GM18526 (cell line): ENCODE results near the gene DNASE1L3.

Source experiments
- POLR2A ChIP-seq: IDR thresholded peaks from 3 replicates; pipeline ENCODE4 v1.6.1; 2011; ENCODE audit not compliant: insufficient read length; ENCODE audit errors: extremely low read depth

The DNASE1L3 gene

DNA sequence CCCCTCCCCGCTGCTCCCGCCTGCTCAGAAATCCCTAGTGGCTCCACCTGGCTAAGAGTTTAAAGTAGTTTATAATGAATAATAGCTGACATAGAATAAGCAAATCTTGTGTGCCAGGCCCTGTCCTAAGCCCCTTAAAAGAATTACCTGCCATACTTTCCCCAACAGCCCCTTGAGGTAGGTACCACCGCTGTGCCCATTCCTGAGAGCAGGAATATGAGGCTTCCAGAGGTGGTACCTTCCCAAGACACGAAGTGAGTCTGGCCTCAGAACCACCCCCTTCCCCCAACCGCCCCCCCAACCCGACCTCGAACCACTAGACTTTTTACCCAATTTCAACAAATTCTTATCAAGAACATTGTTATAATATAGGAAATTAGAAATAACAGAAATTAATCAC lies 28.1 kb upstream of the DNASE1L3 start:
- no peak for TF ChIP-seq POLR2A

DNA sequence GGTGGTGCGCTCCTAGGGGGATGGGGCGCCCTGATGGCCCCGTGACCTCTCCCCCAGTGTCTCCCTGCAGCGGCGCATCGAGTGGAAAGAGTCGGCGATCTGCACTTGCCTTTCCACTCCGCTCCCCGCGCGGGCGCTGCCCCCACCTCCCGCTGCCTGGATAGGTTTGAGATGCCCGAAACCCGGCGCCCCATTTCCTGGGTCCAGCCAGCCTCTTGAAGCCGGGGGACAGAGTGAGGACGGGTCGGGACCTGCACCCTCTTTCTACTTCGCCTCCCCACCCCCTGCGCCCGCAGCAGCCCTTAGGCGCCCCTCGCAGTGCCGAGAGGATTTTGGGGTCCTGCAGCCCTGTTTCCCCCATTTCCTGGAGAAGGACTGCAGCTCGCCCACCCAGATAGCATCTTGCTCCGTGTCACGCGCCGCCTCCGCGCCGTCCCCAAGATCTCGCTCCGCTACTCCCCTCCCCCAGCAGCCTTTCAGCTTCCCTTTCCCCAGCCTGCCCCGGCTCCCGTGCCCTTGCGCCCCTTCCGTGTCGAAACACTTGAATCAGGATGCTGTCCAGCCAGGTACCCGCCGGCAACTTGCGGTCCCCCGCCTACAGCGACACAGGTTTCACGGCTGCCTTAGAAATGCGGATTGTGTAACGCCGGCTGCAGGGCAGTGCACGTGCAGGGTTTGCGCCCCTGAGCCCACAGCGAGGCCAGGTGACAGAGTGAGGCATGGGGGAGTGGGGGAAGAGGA lies 27.3 kb upstream of the DNASE1L3 start:
- TF ChIP-seq POLR2A: no peak

DNA sequence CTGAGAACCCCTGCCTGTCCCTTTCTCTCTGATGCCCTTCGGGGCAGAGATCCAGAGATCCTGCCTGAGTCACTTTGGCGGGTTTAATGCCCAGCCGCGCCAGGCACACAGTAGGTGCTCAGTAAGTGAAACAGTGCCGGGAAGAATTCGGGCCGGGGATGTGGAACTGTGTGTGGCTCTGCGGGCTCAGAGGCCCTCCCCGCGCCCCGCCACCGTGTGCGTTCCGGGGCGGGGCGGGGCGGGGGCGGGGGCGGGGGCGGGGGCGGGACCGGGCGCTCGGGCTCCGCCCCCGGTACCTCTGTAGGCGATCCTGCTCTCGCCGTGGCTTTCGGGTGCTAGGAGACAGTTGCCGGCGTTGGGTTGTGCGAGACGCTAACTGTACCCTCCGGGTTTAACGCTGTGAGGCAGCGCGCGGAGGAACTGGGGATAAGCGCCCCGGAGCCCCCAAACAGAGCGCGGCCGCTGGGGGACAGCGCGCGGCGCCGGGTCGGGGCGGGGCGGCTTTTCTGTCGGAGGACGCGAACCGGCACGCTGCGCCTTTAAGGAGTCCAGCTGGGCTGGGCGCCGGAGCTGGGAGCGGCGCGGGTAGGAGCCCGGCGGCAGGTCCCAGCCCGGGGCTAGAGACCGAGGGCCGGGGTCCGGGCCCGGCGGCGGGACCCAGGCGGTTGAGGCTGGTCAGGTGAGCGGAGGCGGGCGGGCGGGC lies 26.6 kb upstream of the DNASE1L3 start, which contains the start of gene ABHD6:
TSS of gene ABHD6 (plus strand) at position 555 of the 703 bp plus-strand sequence. CDS start 18,795 bp downstream, outside the sequence.
- TF ChIP-seq POLR2A: peak; percentile 22

DNA sequence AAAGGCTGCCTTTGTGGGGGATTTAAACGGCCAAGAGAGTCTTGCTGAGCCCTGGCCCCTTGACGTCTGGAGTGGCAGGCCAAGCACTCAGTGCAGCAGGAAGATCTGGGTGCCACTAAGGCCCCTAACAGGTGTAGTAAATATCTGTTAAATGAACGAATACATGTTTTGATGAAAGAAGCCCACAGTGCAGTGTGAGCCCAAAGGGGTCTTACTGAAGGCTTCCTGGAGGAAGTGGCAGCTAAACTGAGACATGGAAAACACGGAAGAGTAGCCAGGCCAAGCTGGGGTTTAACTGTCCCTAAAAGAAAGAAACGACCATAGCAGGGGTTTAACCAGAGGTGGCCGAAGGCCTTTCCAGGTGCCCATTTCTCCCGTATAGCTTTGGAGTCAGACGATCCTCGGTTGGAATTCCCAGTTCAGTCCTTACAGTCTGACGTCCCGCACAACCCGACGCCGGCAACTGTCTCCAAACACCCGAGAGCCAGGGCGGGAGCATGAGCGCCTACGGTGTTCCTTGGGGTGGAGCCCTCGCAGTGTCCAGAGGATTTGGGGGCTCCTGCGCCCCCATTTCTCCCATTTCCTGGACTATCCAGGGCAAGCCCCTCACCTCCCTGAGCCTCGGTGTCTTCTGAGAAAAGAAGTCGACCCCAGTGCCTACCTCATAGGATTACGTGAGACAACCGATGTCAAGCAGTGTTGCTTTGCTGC lies 25.9 kb upstream of the DNASE1L3 start:
- TF ChIP-seq POLR2A: no peak

DNA sequence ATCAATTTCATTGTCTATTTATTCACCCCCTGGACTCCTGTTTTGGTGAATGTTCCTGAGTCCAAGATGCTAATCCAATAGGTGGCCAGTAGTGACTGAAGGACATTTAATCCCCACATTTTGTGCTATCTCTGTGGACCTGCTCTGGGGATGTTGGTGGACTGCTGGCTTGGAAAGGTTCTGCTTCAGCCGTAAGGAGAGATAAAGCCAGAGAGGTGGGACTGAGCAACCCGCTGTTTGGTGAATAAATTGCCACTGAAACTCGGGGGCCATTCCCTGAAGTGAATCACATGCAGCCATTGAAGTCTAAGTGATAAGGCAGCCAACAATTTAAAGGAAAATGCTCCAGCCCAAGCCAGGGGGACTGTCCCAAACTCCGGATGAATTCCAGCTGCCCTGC lies 25.2 kb upstream of the DNASE1L3 start:
- no peak for TF ChIP-seq POLR2A

DNA sequence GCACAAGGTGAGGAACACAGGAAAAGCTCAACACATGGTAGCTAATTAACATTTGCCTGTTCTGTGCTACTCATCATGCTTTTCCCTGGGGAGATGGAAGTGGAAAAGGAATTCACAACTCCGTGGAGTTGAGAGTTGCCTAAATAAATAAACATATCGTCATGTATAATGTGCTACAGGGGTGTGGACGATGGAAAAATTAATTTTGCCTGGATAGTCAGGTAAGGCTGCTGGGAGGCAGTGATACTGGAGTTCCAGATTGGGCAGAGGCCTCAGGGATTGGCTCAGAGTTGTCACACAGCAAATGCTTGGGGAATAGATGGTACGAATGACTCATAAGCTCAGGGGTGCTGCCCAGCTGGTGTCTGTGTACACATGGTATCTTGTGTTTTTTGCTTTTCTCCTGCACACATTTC lies 23.8 kb upstream of the DNASE1L3 start:
- no peak for TF ChIP-seq POLR2A

DNA sequence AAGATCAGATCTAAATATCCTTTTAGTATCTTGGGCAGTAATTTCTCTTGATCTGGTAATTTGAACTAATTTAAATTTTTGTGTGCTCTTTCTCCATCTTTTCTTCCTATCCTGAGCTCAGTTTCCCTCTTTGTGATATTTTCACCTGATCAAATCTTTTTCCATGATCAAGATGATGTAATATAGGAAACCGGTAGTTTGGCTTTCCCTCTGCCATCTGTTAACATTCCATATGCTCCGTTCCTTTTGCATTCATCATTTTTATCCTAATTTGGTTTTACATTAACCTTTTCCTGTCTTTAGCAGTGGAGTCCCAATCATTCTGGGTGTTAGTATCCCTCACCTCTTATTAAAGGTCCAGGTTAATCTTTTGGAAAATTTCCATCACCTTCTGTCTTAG lies 20.9 kb upstream of the DNASE1L3 start:
- no peak for TF ChIP-seq POLR2A

DNA sequence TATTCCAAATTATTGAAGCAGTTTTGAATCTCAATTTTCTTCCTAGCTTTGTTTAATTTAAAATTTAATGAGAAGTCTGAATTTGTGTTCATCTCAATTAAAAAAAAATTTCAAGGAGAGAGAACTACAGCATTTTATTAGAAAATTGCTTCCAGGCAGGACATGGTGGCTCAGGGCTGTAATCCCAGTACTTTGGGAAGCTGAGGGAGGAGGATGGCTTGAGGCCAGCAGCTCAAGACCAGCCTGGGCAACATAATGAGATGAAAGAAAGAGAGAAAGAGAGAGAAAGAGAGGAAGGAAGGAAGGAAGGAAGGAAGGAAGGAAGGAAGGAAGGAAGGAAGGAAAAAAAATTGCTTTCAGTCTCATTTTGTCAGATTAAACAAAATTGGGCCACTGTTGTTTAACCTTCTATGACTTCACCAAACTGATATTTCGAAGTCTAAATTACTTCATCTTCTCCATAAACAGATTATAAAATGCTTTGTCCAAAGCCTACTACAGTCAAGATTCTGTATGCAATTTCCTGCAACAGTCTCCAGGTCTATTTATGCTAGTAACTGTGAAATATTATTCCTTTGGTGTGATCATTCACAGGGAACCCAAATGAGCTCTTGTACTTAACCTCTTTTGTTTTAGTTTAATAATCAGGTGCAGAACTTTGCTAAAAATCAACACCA lies 20.2 kb upstream of the DNASE1L3 start:
- TF ChIP-seq POLR2A: no peak

DNA sequence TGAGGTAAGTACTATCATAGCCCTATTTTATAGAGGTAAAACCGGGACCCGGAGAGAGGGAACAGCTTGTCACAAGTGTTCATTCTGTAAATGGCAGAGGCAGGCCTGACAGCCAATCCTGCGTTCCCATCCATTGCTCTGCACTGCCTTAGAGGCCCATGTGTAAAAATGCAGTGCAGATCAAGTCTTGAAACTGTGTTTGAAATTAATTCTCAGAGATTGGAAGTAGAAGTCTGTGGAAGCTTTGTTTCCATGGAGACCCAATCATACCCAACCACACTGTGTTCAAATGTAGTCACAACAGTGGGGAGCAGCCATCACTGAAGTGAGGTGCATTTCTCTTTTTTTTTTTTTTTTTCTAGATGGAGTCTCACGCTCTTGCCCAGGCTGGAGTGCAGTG lies 13.1 kb upstream of the DNASE1L3 start:
- no peak for TF ChIP-seq POLR2A

DNA sequence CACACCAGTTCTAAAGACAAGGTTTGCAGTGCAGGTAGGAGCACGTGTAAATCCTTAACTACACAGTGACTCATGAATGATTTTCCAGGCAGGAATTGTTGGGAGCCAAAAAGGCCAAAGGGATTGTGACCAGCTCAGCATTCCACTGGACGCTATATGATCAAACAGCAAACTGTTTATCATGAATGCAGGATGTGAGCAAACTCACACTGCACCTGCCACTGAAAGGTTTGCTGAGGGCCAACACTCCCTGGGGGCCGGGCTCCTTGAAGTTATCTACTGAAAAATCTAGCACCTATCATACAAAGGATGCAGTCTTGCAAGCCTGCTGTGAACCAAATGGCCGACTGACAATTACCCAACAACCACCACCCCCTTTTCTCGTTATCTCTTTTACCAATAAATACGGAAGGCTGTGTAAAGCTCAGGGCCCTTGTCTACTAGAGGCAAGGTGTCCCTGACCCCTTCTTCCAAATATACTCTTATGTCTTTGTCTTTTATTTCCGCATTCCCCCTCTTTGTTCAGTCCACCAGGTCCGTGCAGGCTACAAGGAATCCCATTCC lies 11.5 kb upstream of the DNASE1L3 start:
- TF ChIP-seq POLR2A: no peak

DNA sequence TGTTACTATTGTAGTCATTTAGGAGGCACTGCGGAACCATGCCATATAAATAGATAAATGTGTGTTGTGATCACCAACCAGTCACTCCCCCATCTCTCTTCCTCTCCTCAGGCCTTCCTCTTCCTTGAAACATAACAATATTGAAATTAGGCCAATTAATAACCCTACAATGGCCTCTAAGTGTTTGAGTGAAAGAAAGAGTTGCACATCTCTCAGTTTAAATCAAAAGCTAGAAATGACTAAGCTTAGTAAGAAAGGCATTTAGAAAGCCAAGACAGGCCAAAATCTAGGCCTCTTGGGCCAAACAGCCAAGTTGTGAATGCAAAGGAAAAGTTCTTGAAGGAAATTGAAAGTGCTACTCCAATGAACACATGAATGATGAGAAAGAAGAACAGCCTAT lies 8.1 kb upstream of the DNASE1L3 start:
- TF ChIP-seq POLR2A: no peak

DNA sequence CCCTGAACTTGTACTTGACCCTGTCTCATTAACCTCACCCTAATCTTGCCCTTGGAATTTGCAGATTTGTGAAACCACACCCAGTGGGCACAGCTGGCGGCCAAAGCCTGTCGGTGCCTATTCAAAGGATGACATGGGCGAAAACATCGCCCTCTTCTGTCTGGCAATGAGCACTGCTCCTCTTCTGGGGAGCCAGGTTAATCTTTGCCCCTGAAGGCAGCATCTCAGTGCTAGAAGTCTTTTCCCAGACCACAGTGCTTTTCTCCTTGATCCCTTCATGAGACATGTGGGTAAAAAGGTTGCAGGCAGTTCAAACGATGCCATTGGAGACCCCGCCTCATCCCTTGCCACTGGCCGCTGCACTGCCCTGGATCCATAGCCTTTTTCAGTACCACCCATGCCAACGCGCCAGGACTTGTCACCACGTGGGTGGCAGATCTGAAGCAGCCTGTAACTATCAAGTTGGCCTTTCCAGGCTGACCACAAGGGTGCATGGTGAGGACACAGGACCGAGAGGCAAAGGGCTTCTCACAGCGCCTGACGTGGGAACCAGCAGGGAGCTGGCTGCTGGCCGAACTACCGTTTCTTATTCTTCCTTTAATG lies 6.5 kb upstream of the DNASE1L3 start:
- TF ChIP-seq POLR2A: no peak

DNA sequence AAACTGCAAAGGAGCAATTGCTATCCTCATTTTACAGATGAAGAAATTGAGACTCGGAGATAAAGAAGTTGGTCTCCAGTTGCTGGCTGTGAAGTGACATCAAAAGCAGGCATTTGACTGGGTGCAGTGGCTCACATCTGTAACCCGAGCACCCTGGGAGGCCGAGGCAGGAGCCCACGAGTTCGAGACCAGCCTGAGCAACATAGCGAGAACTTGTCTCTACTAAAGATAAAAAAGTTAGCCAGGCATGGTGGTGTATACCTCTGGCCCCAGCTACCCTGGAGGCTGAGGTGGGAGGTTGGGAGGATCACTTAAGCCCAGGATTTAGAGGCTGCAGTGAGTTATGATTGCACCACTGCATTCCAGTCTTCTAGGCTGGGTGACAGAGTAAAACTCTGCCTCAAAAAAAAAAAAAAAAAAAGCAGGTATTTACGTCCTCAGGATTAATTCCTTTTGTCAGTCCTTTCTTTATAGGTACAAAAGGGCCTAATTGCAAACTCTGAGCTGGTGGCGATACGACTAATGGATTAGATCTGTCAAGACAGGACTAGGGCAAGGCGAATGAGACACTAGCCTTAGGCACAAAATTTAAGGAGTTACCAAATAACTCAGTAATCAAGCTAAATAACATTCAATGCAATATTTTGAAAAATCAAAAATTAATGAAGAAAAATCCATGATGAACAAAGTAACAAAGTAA lies 5.9 kb upstream of the DNASE1L3 start:
- TF ChIP-seq POLR2A: no peak

DNA sequence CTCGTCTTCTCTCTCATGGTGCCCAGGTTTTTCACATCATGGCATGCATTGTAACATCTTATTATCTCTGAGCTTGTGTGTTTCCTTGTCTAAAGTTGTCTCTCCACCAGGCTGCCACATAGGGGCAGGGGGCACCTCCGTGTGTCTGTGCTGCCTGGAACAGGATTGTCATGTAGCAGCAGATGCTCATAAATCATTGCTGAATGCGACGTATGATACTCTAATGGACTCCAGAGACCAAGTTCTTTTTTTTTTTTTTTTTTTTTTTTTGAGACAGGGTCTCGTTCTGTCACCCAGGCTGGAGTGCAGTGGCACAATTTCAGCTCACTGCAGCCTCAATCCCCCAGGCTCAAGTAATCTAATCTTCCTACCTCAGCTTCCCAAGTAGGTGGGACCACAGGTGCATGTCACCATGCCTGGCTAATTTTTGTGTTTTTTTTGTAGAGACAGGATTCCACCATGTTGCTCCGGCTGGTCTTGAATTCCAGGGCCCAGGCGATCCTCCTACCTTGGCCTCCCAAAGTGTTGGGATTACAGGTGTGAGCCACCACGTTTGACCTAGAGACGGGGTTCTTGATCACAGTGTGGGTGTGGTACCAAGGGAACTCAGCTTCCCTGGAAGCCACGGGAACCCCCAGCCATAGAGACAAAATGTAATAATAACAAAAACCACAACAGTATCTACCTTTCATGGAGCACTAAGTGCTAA lies 4.7 kb upstream of the DNASE1L3 start:
- no peak for TF ChIP-seq POLR2A
